HEK293 (cell line): ENCODE data around the gene CDK11A.

Source experiments
- CTCF ChIA-PET: fragments of 350-600 bp; formaldehyde crosslinking; extraction: SDS; loops from one replicate; lab custom pipeline; 2021; ENCODE audit warnings: antibody characterized with exemption; lab: Yijun Ruan, JAX
- POLR2A ChIA-PET: fragments of 300-600 bp; formaldehyde crosslinking; extraction: SDS; loops from one replicate; lab custom pipeline; 2020; ENCODE audit warnings: antibody characterized with exemption, inconsistent platforms; lab: Yijun Ruan, JAX
- H3K27ac ChIP-seq: fragments of 200-500 bp; sonication (Bioruptor generic); 2 replicates; pipeline ENCODE4 v1.5.1; 2014; ENCODE audit warnings: low read depth, low read length, control low read depth, inconsistent platforms; ENCODE audit errors: extremely low read depth
- H3K36me3 ChIP-seq, 2 experiments: fragments of 200-500 bp in 1 of 2; sonication (Bioruptor generic) in 1 of 2; 1 replicate in 1 of 2; 2 replicates in 1 of 2; pipeline ENCODE4 v1.5.1; 2014 to 2017; ENCODE audit warnings: inconsistent platforms in 2 of 2, low read length in 2 of 2; ENCODE audit not compliant: control insufficient read depth in 2 of 2, insufficient read depth in 1 of 2
- H3K4me1 ChIP-seq: fragments of 200-500 bp; sonication (Bioruptor generic); 2 replicates; pipeline ENCODE4 v1.5.1; 2014; ENCODE audit warnings: mild to moderate bottlenecking, low read length, inconsistent platforms; ENCODE audit not compliant: control insufficient read depth, insufficient read depth
- H3K4me3 ChIP-seq: 2 replicates; pipeline ENCODE4 v1.5.1; 2011; ENCODE audit warnings: low read depth, mild to moderate bottlenecking, control low read depth, low read length, moderate library complexity
- H3K9me3 ChIP-seq: fragments of 200-500 bp; sonication (Bioruptor generic); 2 replicates; pipeline ENCODE4 v1.5.1; 2014; ENCODE audit warnings: low read depth, low read length, inconsistent platforms; ENCODE audit not compliant: control insufficient read depth, insufficient read depth
- ATF2 ChIP-seq: fragments of 450-650 bp; formaldehyde crosslinking; IDR thresholded peaks from 2 replicates; pipeline ENCODE4 v1.5.1; 2016; ENCODE audit warnings: missing biosample characterization, missing genetic modification characterization, low read depth
- GLI2 ChIP-seq: fragments of 450-650 bp; formaldehyde crosslinking; IDR thresholded peaks from 2 replicates; pipeline ENCODE4; 2017; ENCODE audit warnings: missing biosample characterization, missing genetic modification characterization, low read depth, borderline replicate concordance
- KLF1 ChIP-seq: fragments of 450-650 bp; formaldehyde crosslinking; IDR thresholded peaks from 2 replicates; pipeline ENCODE4 v1.5.1; 2016; ENCODE audit warnings: missing biosample characterization, missing genetic modification characterization
- PBX3 ChIP-seq: sonication (generic); formaldehyde crosslinking; IDR thresholded peaks from 2 replicates; pipeline ENCODE4 v1.8.1; 2022; ENCODE audit warnings: mild to moderate bottlenecking, moderate library complexity, missing genetic modification reagents
- PRDM10 ChIP-seq: fragments of 450-650 bp; formaldehyde crosslinking; IDR thresholded peaks from 2 replicates; pipeline ENCODE4 v1.5.1; 2016; ENCODE audit warnings: missing biosample characterization, missing genetic modification characterization
- ZFP3 ChIP-seq: fragments of 450-650 bp; formaldehyde crosslinking; IDR thresholded peaks from 2 replicates; pipeline ENCODE4 v1.5.1; 2016; ENCODE audit warnings: low read depth, missing biosample characterization, missing genetic modification characterization
- ZNF24 ChIP-seq: fragments of 450-650 bp; formaldehyde crosslinking; IDR thresholded peaks from 2 replicates; pipeline ENCODE4 v1.5.1; 2016; ENCODE audit warnings: missing biosample characterization, missing genetic modification characterization
- ZNF404 ChIP-seq: fragments of 450-650 bp; formaldehyde crosslinking; IDR thresholded peaks from 2 replicates; pipeline ENCODE4 v1.5.1; 2017; ENCODE audit warnings: missing biosample characterization, missing genetic modification characterization
- ZNF529 ChIP-seq: fragments of 450-650 bp; formaldehyde crosslinking; IDR thresholded peaks from 2 replicates; pipeline ENCODE4 v1.5.1; 2017; ENCODE audit warnings: missing genetic modification characterization, missing biosample characterization; ENCODE audit not compliant: insufficient replicate concordance
- ZNF561 ChIP-seq: fragments of 450-650 bp; IDR thresholded peaks from 2 replicates; pipeline ENCODE4 v1.5.1; 2018; ENCODE audit warnings: missing biosample characterization, missing genetic modification characterization, borderline replicate concordance
- ZNF600 ChIP-seq: fragments of 450-650 bp; formaldehyde crosslinking; IDR thresholded peaks from 2 replicates; pipeline ENCODE4 v1.5.1; 2016; ENCODE audit warnings: missing biosample characterization, missing genetic modification characterization

Gene CDK11A

DNA sequence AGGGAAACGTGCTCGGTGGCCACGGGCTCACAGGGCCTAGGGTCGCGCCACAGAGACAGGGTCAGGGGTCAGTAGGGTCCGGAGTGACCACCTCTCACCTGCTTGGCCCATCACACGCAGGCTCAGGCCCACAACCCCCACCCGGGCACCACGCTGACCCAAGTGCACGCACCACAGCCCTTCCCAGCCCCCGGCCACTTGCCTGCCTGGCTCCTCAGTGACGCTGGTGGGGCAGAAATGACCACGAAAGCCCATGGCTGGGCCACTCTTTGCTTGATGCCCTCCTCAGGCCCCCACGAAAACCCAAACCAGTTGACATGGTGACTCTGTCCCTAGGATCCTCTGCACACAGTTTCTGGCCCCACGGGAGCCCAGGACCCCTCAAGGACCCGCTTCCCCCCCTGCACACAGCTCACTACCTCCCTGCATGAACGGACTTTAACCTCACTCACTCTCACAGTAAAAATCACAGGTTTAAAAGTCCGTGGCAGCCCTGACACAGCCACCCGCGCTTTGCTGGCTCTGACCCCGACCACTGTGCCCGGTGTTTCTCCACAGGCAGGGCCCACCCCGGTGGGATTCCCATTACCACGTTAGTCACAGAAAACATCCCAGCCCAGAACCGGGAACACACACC, 33.4 kb upstream of the CDK11A start (continued):
- TF ChIP-seq ZFP3 (tag by site-specific recombination) (no peak), ZNF529 (tag by site-specific recombination) (no peak), PRDM10 (tag by site-specific recombination) (no peak), ZNF600 (tag by site-specific recombination) (no peak)

GRCh38 chr1:1756661-1757421, 32.7 kb upstream of the CDK11A start:
- no peaks in the 10 kb centered on the region for H3K4me1 ChIP-seq
- TF ChIP-seq GLI2 (tag by site-specific recombination), result no peak
- TF ChIP-seq PBX3 (CRISPR knock-in tag), result no peak
- no peak overlapping the region for H3K27ac ChIP-seq
- H3K9me3 ChIP-seq, result no peaks in the 10 kb centered on the region
- CTCF ChIA-PET, result interaction anchor here (0.7 kb wide), 1 partner anchor 332 kb away, joined by 3 read pairs; no protein-coding TSS in a partner anchor
- H3K36me3 ChIP-seq, result peaks cover 0 to 98% of the 10 kb centered on the region in 2 experiments; a peak in 2 of 3 replicates
- POLR2A ChIA-PET, result interaction anchor here (1.6 kb wide), 1 partner anchor 152 kb away, joined by 4 read pairs; no protein-coding TSS in a partner anchor
- H3K4me3 ChIP-seq, result no peak overlapping the region

DNA sequence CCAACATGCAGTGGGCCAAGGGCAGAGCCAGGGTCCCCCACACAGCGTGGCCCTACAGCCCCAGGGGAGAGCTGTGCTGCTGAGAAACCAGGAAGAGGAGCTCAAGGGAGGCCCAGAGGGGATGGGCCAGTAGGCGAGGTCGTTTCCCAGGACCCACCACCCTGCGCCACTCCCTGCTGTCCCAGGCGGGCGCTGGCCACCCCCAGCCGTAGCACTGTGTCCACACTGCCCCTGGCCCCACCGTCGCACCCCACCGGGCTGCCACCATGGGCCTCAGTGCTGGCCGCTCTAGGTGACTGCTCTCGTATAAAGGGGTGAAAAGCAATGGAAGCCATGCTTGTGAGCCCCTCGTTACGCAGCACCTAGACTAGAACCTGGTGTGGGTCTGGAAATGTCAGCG, 31.7 kb upstream of the CDK11A start:
- TF ChIP-seq ZNF404 (no peak), ZNF24 (tag by site-specific recombination) (no peak), ZNF561 (tag by site-specific recombination) (no peak), KLF1 (tag by site-specific recombination) (0 out of 2 replicates have a peak, but pooled peaks have one; percentile 18), ATF2 (tag by site-specific recombination) (no peak)
- H3K4me1 ChIP-seq, result no peaks in the 10 kb centered on the region
- CTCF ChIA-PET, result interaction anchor here (0.7 kb wide), 1 partner anchor 333 kb away, joined by 3 read pairs; no protein-coding TSS in a partner anchor
- H3K27ac ChIP-seq, result no peak overlapping the region
- no peak overlapping the region for H3K4me3 ChIP-seq
- H3K9me3 ChIP-seq, result no peaks in the 10 kb centered on the region
- POLR2A ChIA-PET, result no interaction called here
- peaks cover 0 to 88% of the 10 kb centered on the region in 2 experiments; a peak in 2 of 3 replicates for H3K36me3 ChIP-seq
